Measurements from ENCODE around the gene ZSWIM6.
A peak's percentile ranks its signal among the peaks of the same experiment; 100 is the strongest.

The ZSWIM6 gene

GRCh38 chr5:61394793-61395192, 62.7 kb downstream of the ZSWIM6 start:
- no peak for DNase-seq (ENCODE audit: extremely low spot score)
- POLR2A ChIA-PET, result no interaction called here
- no peak for TF ChIP-seq CTBP1 (IDR thresholded peaks at IDR 0.05; ENCODE audit: borderline replicate concordance)
- TF ChIP-seq BHLHE40 (IDR thresholded peaks at IDR 0.05; ENCODE audit: borderline replicate concordance), result no peak
- no peak for TF ChIP-seq SUZ12 (IDR thresholded peaks at IDR 0.05)
- no peak for TF ChIP-seq LEF1 (IDR thresholded peaks at IDR 0.05; ENCODE audit: borderline replicate concordance)
- TF ChIP-seq FOXK2 (IDR thresholded peaks at IDR 0.05), result no peak
- TF ChIP-seq FOXM1 (IDR thresholded peaks at IDR 0.05; ENCODE audit: borderline replicate concordance), result no peak
- TF ChIP-seq ARNT (IDR thresholded peaks at IDR 0.05), result no peak
- no peak for TF ChIP-seq PKNOX1 (IDR thresholded peaks at IDR 0.05)
- TF ChIP-seq FOXA1 (IDR thresholded peaks at IDR 0.05), result no peak
- no peak for TF ChIP-seq TARDBP (IDR thresholded peaks at IDR 0.05)
- TF ChIP-seq L3MBTL2 (conservative IDR thresholded peaks at IDR 0.05), result no peak
- no peak for TF ChIP-seq HDGF (IDR thresholded peaks at IDR 0.05; ENCODE audit: borderline replicate concordance)
- no peak for TF ChIP-seq NFRKB (IDR thresholded peaks at IDR 0.05)
- no peak for TF ChIP-seq ELF4 (IDR thresholded peaks at IDR 0.05)
- TF ChIP-seq ZNF384 (IDR thresholded peaks at IDR 0.05), result no peak
- TF ChIP-seq SP1 (IDR thresholded peaks at IDR 0.05), result no peak
- CTCF ChIA-PET, result no interaction called here

GRCh38 chr5:61397238-61397637, 65.2 kb downstream of the ZSWIM6 start:
- DNase-seq (ENCODE audit: extremely low spot score), result peak; percentile 20
- 0 out of 2 replicates have a peak, but pooled peaks have one; percentile 16 for TF ChIP-seq L3MBTL2 (conservative IDR thresholded peaks at IDR 0.05)
- TF ChIP-seq PKNOX1 (IDR thresholded peaks at IDR 0.05), result peak; percentile 74
- no peak for TF ChIP-seq FOXM1 (IDR thresholded peaks at IDR 0.05; ENCODE audit: borderline replicate concordance)
- no peak for TF ChIP-seq ARNT (IDR thresholded peaks at IDR 0.05)
- CTCF ChIA-PET, result no interaction called here
- POLR2A ChIA-PET, result no interaction called here

- no peak for TF ChIP-seq L3MBTL2 (conservative IDR thresholded peaks at IDR 0.05)
- TF ChIP-seq PKNOX1 (IDR thresholded peaks at IDR 0.05), result peak; percentile 23; the same call in 1 of the 2 replicates
- TF ChIP-seq FOXA1 (IDR thresholded peaks at IDR 0.05), result no peak
- ChIA-PET POLR2A (no interaction called here), CTCF (interaction anchor here (0.6 kb wide), 1 partner anchor 259 kb away, joined by 3 read pairs; no protein-coding TSS in a partner anchor)
- DNase-seq (ENCODE audit: extremely low spot score), result no peak
Measured at GRCh38 chr5:61397937-61398336, 65.9 kb downstream of the ZSWIM6 start.

GRCh38 chr5:61398440-61398839, 66.4 kb downstream of the ZSWIM6 start:
- ChIA-PET POLR2A (no interaction called here), CTCF (interaction anchor here (0.6 kb wide), 1 partner anchor 259 kb away, joined by 3 read pairs; no protein-coding TSS in a partner anchor)
- DNase-seq (ENCODE audit: extremely low spot score), result no peak
- TF ChIP-seq FOXK2 (IDR thresholded peaks at IDR 0.05), result no peak
- no peak for TF ChIP-seq HDGF (IDR thresholded peaks at IDR 0.05; ENCODE audit: borderline replicate concordance)
- no peak for TF ChIP-seq ZNF384 (IDR thresholded peaks at IDR 0.05)
- TF ChIP-seq FOXA1 (IDR thresholded peaks at IDR 0.05), result no peak
- no peak for TF ChIP-seq CTBP1 (IDR thresholded peaks at IDR 0.05; ENCODE audit: borderline replicate concordance)
- TF ChIP-seq ARNT (IDR thresholded peaks at IDR 0.05), result no peak
- no peak for TF ChIP-seq LEF1 (IDR thresholded peaks at IDR 0.05; ENCODE audit: borderline replicate concordance)
- TF ChIP-seq BHLHE40 (IDR thresholded peaks at IDR 0.05; ENCODE audit: borderline replicate concordance), result no peak
- no peak for TF ChIP-seq PKNOX1 (IDR thresholded peaks at IDR 0.05)
- TF ChIP-seq ELF4 (IDR thresholded peaks at IDR 0.05), result no peak

GRCh38 chr5:61399679-61400078, 67.6 kb downstream of the ZSWIM6 start:
- TF ChIP-seq BHLHE40 (IDR thresholded peaks at IDR 0.05; ENCODE audit: borderline replicate concordance), result no peak
- no peak for DNase-seq (ENCODE audit: extremely low spot score)
- CTCF ChIA-PET, result no interaction called here
- POLR2A ChIA-PET, result no interaction called here

- ChIA-PET POLR2A (no interaction called here), CTCF (no interaction called here)
- DNase-seq (ENCODE audit: extremely low spot score), result no peak
- TF ChIP-seq SUZ12 (IDR thresholded peaks at IDR 0.05), result no peak
- no peak for TF ChIP-seq NFRKB (IDR thresholded peaks at IDR 0.05)
- no peak for TF ChIP-seq HDGF (IDR thresholded peaks at IDR 0.05; ENCODE audit: borderline replicate concordance)
- no peak for TF ChIP-seq L3MBTL2 (conservative IDR thresholded peaks at IDR 0.05)
- no peak for TF ChIP-seq FOXK2 (IDR thresholded peaks at IDR 0.05)
- TF ChIP-seq ARNT (IDR thresholded peaks at IDR 0.05), result no peak
- TF ChIP-seq SP1 (IDR thresholded peaks at IDR 0.05), result no peak
- no peak for TF ChIP-seq ZNF384 (IDR thresholded peaks at IDR 0.05)
- no peak for TF ChIP-seq ELF4 (IDR thresholded peaks at IDR 0.05)
- TF ChIP-seq FOXA1 (IDR thresholded peaks at IDR 0.05), result no peak
- TF ChIP-seq BHLHE40 (IDR thresholded peaks at IDR 0.05; ENCODE audit: borderline replicate concordance), result no peak
Measured at GRCh38 chr5:61401726-61402125, 69.7 kb downstream of the ZSWIM6 start.
